Mesendoderm (in vitro differentiated cells): ENCODE results near the gene BCLAF1. TPM values are rescaled to one million over a fixed set of nuclear protein-coding genes. Genes with fewer than 3 reads are reported as not detected.

ENCODE experiments used
- small RNA-seq: library from polyadenylated mRNA; stranded (forward); fragments of <200 nt; extraction: miRNeasy Mini kit (QIAGEN cat#:217004); gene quantifications from one replicate; pipeline ENCODE3, GENCODE V24; 2013; ENCODE audit not compliant: insufficient read depth

Gene BCLAF1

Small RNA genes lying within 50 kb of the gene (small RNA-seq; reads per million reads assigned to genes)
- gene AL023284.1: not detected
